K562 (cell line): Measurements from ENCODE around the gene MAPK13. TPM values are rescaled to one million over a fixed set of nuclear protein-coding genes. Genes with fewer than 3 reads are reported as not detected.

ENCODE experiments used
- ARID1B ChIP-seq: fragments of 450-650 bp; IDR thresholded peaks from 2 replicates; pipeline ENCODE4 v1.6.1; 2016; ENCODE audit warnings: antibody characterized with exemption, mild to moderate bottlenecking, inconsistent platforms
- ARID2 ChIP-seq: fragments of 450-650 bp; IDR thresholded peaks from 2 replicates; pipeline ENCODE4 v1.6.1; 2017; ENCODE audit warnings: antibody characterized with exemption, mild to moderate bottlenecking
- CHCHD3 ChIP-seq: fragments of 250-450 bp; sonication (Bioruptor Pico); IDR thresholded peaks from 2 replicates; pipeline ENCODE4 v2.1.2; 2022; ENCODE audit warnings: mild to moderate bottlenecking
- HDGF ChIP-seq: fragments of 450-650 bp; IDR thresholded peaks from 2 replicates; pipeline ENCODE4 v1.6.1; 2016
- MAZ ChIP-seq, 2 experiments: fragments of 450-650 bp in 1 of 2; sonication (generic) in 1 of 2; formaldehyde crosslinking; IDR thresholded peaks in 1 of 2; conservative IDR thresholded peaks in 1 of 2; 2 replicates each; pipeline versions ENCODE4 v1.4.0 to v1.5.0; 2020; ENCODE audit warnings: mild to moderate bottlenecking in 1 of 2, missing genetic modification reagents in 1 of 2
- STAT5A ChIP-seq: IDR thresholded peaks from 2 replicates; pipeline ENCODE4 v1.6.1; 2012; ENCODE audit warnings: low read length, inconsistent platforms, borderline replicate concordance
- TOE1 ChIP-seq, 2 experiments: fragments of 450-650 bp in 1 of 2; sonication (generic) in 1 of 2; formaldehyde crosslinking in 1 of 2; IDR thresholded peaks; 2 replicates each; pipeline versions ENCODE4 v1.7.1 to v1.8.0; 2016 to 2022; ENCODE audit warnings: borderline replicate concordance in 2 of 2, mild to moderate bottlenecking in 2 of 2, antibody characterized with exemption in 1 of 2, inconsistent platforms in 1 of 2, low read depth in 1 of 2, missing genetic modification reagents in 1 of 2, moderate library complexity in 1 of 2
- ZBTB7A ChIP-seq: IDR thresholded peaks from 2 replicates; pipeline ENCODE4 v1.6.1; 2011; ENCODE audit warnings: low read depth, mild to moderate bottlenecking, low read length, moderate library complexity, borderline replicate concordance; ENCODE audit not compliant: control insufficient read depth
- ZKSCAN1 ChIP-seq: fragments of 150-350 bp; IDR thresholded peaks from 2 replicates; pipeline ENCODE4 v1.6.1; 2016; ENCODE audit warnings: low read depth, low read length
- ZNF644 ChIP-seq: fragments of 200-800 bp; sonication (Bioruptor generic); IDR thresholded peaks from 2 replicates; pipeline ENCODE4 v1.6.1; 2016; ENCODE audit warnings: low read depth, missing genetic modification characterization, missing compliant biosample characterization
- polyA plus RNA-seq, 8 experiments: library from polyadenylated mRNA; depleted of rRNA in 4 of 8; stranded (reverse) in 5 of 8; unstranded in 3 of 8; fragments of >200 nt; fragmentation: Nextera tagmentation in 2 of 8; fragmentation: Illumina TruSeq in 1 of 8; extraction: Ambion mirVana in 2 of 8; extraction: Trizol in 1 of 8; gene quantifications; 2 replicates each; pipeline versions ENCODE4 v1.2.1 to v1.2.3, GENCODE V29; 2011 to 2014; ENCODE audit warnings: inconsistent platforms in 1 of 8, missing spikeins in 1 of 8
- total RNA-seq, 7 experiments: library from RNA; depleted of rRNA in 6 of 7; stranded (reverse); fragments of >200 nt in 6 of 7; fragmentation: Illumina TruSeq in 2 of 7; extraction: Trizol in 2 of 7; gene quantifications; 2 replicates each; pipeline versions ENCODE4 v1.2.1 to v1.2.3, GENCODE V29; 2011 to 2021; ENCODE audit warnings: low replicate concordance in 1 of 7
- TF ChIP-seq, protein P1 (sequence below): IDR thresholded peaks from 3 replicates; pipeline ENCODE4 v1.6.1; 2011; ENCODE audit warnings: borderline replicate concordance, mild to moderate bottlenecking, moderate library complexity; ENCODE audit not compliant: insufficient read length; ENCODE audit errors: extremely low read depth

The MAPK13 gene
- total and polyA plus RNA-seq, 9 of the 15 experiments (the other 6 are each of a cell fraction or from before 2014, with no cell fraction given): 0.03 to 2.3 (median 0.48) TPM; not detected in 1

DNA sequence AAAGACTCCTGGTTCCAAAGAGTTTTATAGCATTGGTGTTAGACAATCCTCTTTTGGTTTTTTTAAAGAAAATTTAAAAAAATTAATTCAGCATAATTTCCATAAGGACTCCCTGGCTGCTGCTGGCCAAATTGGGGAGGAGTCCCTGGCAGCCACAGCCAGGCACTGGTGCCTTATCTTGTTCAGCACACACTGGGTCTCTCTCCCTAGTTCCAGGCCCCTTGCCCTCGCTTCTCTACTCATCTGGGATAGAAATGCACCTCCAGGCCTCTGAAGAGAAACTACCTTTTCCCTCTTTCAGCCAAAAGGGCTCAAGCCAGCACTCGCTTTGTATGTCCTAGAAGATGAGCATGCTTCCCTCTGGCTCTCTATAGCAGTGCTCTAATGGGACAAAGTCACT lies 13.4 kb upstream of the MAPK13 start (continued):
- TF ChIP-seq, protein P1, sequence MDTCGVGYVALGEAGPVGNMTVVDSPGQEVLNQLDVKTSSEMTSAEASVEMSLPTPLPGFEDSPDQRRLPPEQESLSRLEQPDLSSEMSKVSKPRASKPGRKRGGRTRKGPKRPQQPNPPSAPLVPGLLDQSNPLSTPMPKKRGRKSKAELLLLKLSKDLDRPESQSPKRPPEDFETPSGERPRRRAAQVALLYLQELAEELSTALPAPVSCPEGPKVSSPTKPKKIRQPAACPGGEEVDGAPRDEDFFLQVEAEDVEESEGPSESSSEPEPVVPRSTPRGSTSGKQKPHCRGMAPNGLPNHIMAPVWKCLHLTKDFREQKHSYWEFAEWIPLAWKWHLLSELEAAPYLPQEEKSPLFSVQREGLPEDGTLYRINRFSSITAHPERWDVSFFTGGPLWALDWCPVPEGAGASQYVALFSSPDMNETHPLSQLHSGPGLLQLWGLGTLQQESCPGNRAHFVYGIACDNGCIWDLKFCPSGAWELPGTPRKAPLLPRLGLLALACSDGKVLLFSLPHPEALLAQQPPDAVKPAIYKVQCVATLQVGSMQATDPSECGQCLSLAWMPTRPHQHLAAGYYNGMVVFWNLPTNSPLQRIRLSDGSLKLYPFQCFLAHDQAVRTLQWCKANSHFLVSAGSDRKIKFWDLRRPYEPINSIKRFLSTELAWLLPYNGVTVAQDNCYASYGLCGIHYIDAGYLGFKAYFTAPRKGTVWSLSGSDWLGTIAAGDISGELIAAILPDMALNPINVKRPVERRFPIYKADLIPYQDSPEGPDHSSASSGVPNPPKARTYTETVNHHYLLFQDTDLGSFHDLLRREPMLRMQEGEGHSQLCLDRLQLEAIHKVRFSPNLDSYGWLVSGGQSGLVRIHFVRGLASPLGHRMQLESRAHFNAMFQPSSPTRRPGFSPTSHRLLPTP: no peak
- TF ChIP-seq ARID1B (peak; percentile 65), CHCHD3 (CRISPR knock-in tag) (no peak), ARID2 (0 out of 2 replicates have a peak, but pooled peaks have one; percentile 5), ZNF644 (tag) (no peak), ZBTB7A (peak; percentile 79; the same call in 1 of the 2 replicates), ZKSCAN1 (peak; percentile 98), HDGF (peak; percentile 39; the same call in 1 of the 2 replicates), MAZ (CRISPR knock-in tag; conservative IDR thresholded peaks at IDR 0.05 in 1 of 2, IDR thresholded peaks at IDR 0.05 in 1 of 2) (0 out of 4 replicates have a peak, but pooled peaks of 1 of the 2 experiments have one; percentile 14), TOE1 (IDR thresholded peaks at IDR 0.05; ENCODE audit: borderline replicate concordance) (0 out of 2 replicates have a peak, but pooled peaks have one; percentile 23), TOE1 (CRISPR knock-in tag; IDR thresholded peaks at IDR 0.05; ENCODE audit: borderline replicate concordance, low read depth) (no peak), STAT5A (peak; percentile 19; the same call in 1 of the 2 replicates)
